IMR-90 (cell line): Measurements from ENCODE around the gene CRTAC1. TPM values are rescaled to one million over a fixed set of nuclear protein-coding genes. Genes with fewer than 3 reads are reported as not detected.

Source experiments
- ATAC-seq: fragments of 200-7000 bp; cut with Tn5 transposase; 2 replicates; pipeline ENCODE4 v1.9.1; 2020; ENCODE audit warnings: low read depth, mild to moderate bottlenecking, moderate library complexity
- BruUV-seq: library from RNA; stranded (reverse); fragments of 400-500 nt; replicated peaks from 2 replicates; lab custom pipeline; 2021; lab: Mats Ljungman, UMichigan
- CTCF ChIA-PET: fragments of 300-600 bp; formaldehyde crosslinking; extraction: SDS; loops from one replicate; lab custom pipeline; 2021; ENCODE audit warnings: antibody characterized with exemption; lab: Yijun Ruan, JAX
- POLR2A ChIA-PET: fragments of 300-600 bp; sonication (Branson Sonifier 250); formaldehyde crosslinking; loops from one replicate; lab custom pipeline; 2022; ENCODE audit warnings: antibody characterized with exemption; ENCODE audit not compliant: unreplicated experiment; lab: Charles Lee
- DNase-seq: peaks from one replicate; pipeline ENCODE4 v3.0.0; 2013
- H2AFZ ChIP-seq: replicated peaks from 2 replicates; pipeline ENCODE3; 2013; ENCODE audit warnings: low read length, mild to moderate bottlenecking; ENCODE audit not compliant: poor library complexity
- H2AK5ac ChIP-seq: 2 replicates; pipeline ENCODE4 v1.6.1; 2013; ENCODE audit warnings: low read depth, low read length, inconsistent platforms
- H2AK9ac ChIP-seq: replicated peaks from 2 replicates; pipeline ENCODE3; 2013; ENCODE audit warnings: mild to moderate bottlenecking, low read depth, low read length, moderate library complexity; ENCODE audit not compliant: poor library complexity
- H2BK120ac ChIP-seq: 2 replicates; pipeline ENCODE4 v1.6.1; 2013; ENCODE audit warnings: low read depth, low read length, inconsistent platforms
- H2BK15ac ChIP-seq: 3 replicates; pipeline ENCODE4 v1.6.1; 2013; ENCODE audit warnings: low read depth, low read length, inconsistent platforms
- H2BK20ac ChIP-seq: 2 replicates; pipeline ENCODE4 v1.6.1; 2013; ENCODE audit warnings: low read depth, mild to moderate bottlenecking, inconsistent platforms, low read length, moderate library complexity
- H2BK5ac ChIP-seq: 2 replicates; pipeline ENCODE4 v1.6.1; 2013; ENCODE audit warnings: mild to moderate bottlenecking, low read depth, low read length, inconsistent platforms; ENCODE audit not compliant: poor library complexity, severe bottlenecking
- H3K14ac ChIP-seq: replicated peaks from 2 replicates; pipeline ENCODE4 v1.6.1; 2013; ENCODE audit warnings: low read depth, low read length, inconsistent platforms
- H3K18ac ChIP-seq: 2 replicates; pipeline ENCODE4 v1.6.1; 2013; ENCODE audit warnings: low read depth, low read length, control low read depth
- H3K23ac ChIP-seq: 2 replicates; pipeline ENCODE4 v1.6.1; 2013; ENCODE audit warnings: low read depth, low read length, inconsistent platforms
- H3K27ac ChIP-seq: 2 replicates; pipeline ENCODE4 v1.5.1; 2013; ENCODE audit warnings: mild to moderate bottlenecking, control low read depth, low read length; ENCODE audit not compliant: insufficient read depth
- H3K27me3 ChIP-seq: 2 replicates; pipeline ENCODE4 v1.6.1; 2013; ENCODE audit warnings: low read length; ENCODE audit not compliant: control insufficient read depth, insufficient read depth
- H3K36me3 ChIP-seq: 2 replicates; pipeline ENCODE4 v1.6.1; 2013; ENCODE audit warnings: low read length, mixed read lengths; ENCODE audit not compliant: control insufficient read depth, insufficient read depth
- H3K4ac ChIP-seq: 2 replicates; pipeline ENCODE4 v1.6.1; 2013; ENCODE audit warnings: low read depth, low read length, inconsistent platforms
- H3K4me1 ChIP-seq: 2 replicates; pipeline ENCODE4 v1.6.1; 2013; ENCODE audit warnings: low read length, mixed read lengths; ENCODE audit not compliant: control insufficient read depth, insufficient read depth
- H3K4me2 ChIP-seq: 2 replicates; pipeline ENCODE4 v1.6.1; 2013; ENCODE audit warnings: low read depth, mild to moderate bottlenecking, control low read depth, low read length, moderate library complexity
- H3K4me3 ChIP-seq: 2 replicates; pipeline ENCODE4 v1.5.1; 2013; ENCODE audit warnings: low read depth, mild to moderate bottlenecking, control low read depth, low read length, moderate library complexity; ENCODE audit not compliant: insufficient read depth
- H3K56ac ChIP-seq: 2 replicates; pipeline ENCODE4 v1.6.1; 2013; ENCODE audit warnings: low read length, inconsistent platforms; ENCODE audit not compliant: insufficient read depth; ENCODE audit errors: extremely low read depth
- H3K79me1 ChIP-seq, 2 experiments: 2 replicates each; pipeline ENCODE4 v1.6.1; 2013; ENCODE audit warnings: low read length in 2 of 2, inconsistent platforms in 1 of 2, low read depth in 1 of 2
- H3K9ac ChIP-seq: 2 replicates; pipeline ENCODE4 v1.6.1; 2013; ENCODE audit warnings: low read depth, low read length, control low read depth
- H3K9me1 ChIP-seq: 2 replicates; pipeline ENCODE4 v1.6.1; 2013; ENCODE audit warnings: low read length, inconsistent platforms; ENCODE audit not compliant: insufficient read depth
- H3K9me3 ChIP-seq: 2 replicates; pipeline ENCODE4 v1.6.1; 2013; ENCODE audit warnings: low read length; ENCODE audit not compliant: control insufficient read depth, insufficient read depth
- H4K20me1 ChIP-seq: 2 replicates; pipeline ENCODE4 v1.6.1; 2013; ENCODE audit warnings: low read length, inconsistent platforms; ENCODE audit not compliant: insufficient read depth
- H4K5ac ChIP-seq: 2 replicates; pipeline ENCODE4 v1.6.1; 2013; ENCODE audit warnings: mild to moderate bottlenecking, low read depth, low read length, control low read depth
- H4K8ac ChIP-seq, 2 experiments: 2 replicates each; pipeline ENCODE4 v1.6.1; 2013; ENCODE audit warnings: low read depth in 2 of 2, low read length in 2 of 2, control low read depth in 1 of 2, inconsistent platforms in 1 of 2
- H4K91ac ChIP-seq: 2 replicates; pipeline ENCODE4 v1.6.1; 2013; ENCODE audit warnings: low read depth, low read length, inconsistent platforms; ENCODE audit not compliant: insufficient read depth
- BHLHE40 ChIP-seq: fragments of 150-350 bp; IDR thresholded peaks from 2 replicates; pipeline ENCODE4 v1.6.1; 2016; ENCODE audit warnings: mild to moderate bottlenecking, low read depth, low read length
- CEBPB ChIP-seq: IDR thresholded peaks from 2 replicates; pipeline ENCODE4 v1.6.1; 2012; ENCODE audit warnings: low read depth, low read length, improper control_type of control experiment
- CHD1 ChIP-seq: IDR thresholded peaks from 2 replicates; pipeline ENCODE4 v1.6.1; 2012; ENCODE audit warnings: low read depth, low read length, improper control_type of control experiment
- FOS ChIP-seq: fragments of 150-350 bp; IDR thresholded peaks from 2 replicates; pipeline ENCODE4 v1.6.1; 2016; ENCODE audit warnings: low read depth, low read length
- MAFK ChIP-seq: IDR thresholded peaks from 2 replicates; pipeline ENCODE4 v1.6.1; 2012; ENCODE audit warnings: low read depth, low read length, improper control_type of control experiment
- MAZ ChIP-seq: IDR thresholded peaks from 2 replicates; pipeline ENCODE4 v1.6.1; 2012; ENCODE audit warnings: low read depth, mild to moderate bottlenecking, low read length, improper control_type of control experiment, moderate library complexity, borderline replicate concordance
- MXI1 ChIP-seq: IDR thresholded peaks from 2 replicates; pipeline ENCODE4 v1.6.1; 2012; ENCODE audit warnings: low read depth, mild to moderate bottlenecking, low read length, moderate library complexity, borderline replicate concordance
- NFE2L2 ChIP-seq: fragments of 150-350 bp; IDR thresholded peaks from 2 replicates; pipeline ENCODE4 v1.6.1; 2016; ENCODE audit warnings: low read depth, mild to moderate bottlenecking, low read length
- POLR2A ChIP-seq: IDR thresholded peaks from 2 replicates; pipeline ENCODE4 v1.6.1; 2012; ENCODE audit warnings: mild to moderate bottlenecking, low read depth, low read length
- RAD21 ChIP-seq: IDR thresholded peaks from 2 replicates; pipeline ENCODE4 v1.6.1; 2012; ENCODE audit warnings: low read length, improper control_type of control experiment
- RFX5 ChIP-seq: IDR thresholded peaks from 2 replicates; pipeline ENCODE4 v1.8.0; 2012; ENCODE audit warnings: low read depth, mild to moderate bottlenecking, low read length, moderate library complexity
- SMC3 ChIP-seq: fragments of 150-350 bp; IDR thresholded peaks from 2 replicates; pipeline ENCODE4 v1.6.1; 2016; ENCODE audit warnings: low read depth, mild to moderate bottlenecking, antibody characterized with exemption, low read length, moderate library complexity
- WGBS, 2 experiments: methylation state at CpG; one replicate each; pipeline versions ENCODE4 v1.1.5 to v1.1.7; 2013; ENCODE audit warnings: missing lambda C conversion rate in 2 of 2; ENCODE audit not compliant: insufficient read length in 1 of 2; ENCODE audit errors: extremely low coverage in 2 of 2; 5-methylcytosine and 5-hydroxymethylcytosine counted together
- dilution Hi-C: fragments of 300-500 bp; cut with HindIII; formaldehyde crosslinking; loops from one replicate; pipeline ENCODE4 v1.14.3; 2018; ENCODE audit warnings: low sequenced_read_pairs; ENCODE audit not compliant: unreplicated experiment
- in situ Hi-C: fragments of 300-500 bp; cut with MboI; formaldehyde crosslinking; loops from 3 replicates; pipeline ENCODE4 v1.14.3; 2019; ENCODE audit warnings: low sequenced_read_pairs, inconsistent platforms, mixed read lengths
- intact Hi-C: fragments of 100-400 bp; cut with micrococcal nuclease; formaldehyde crosslinking; loops from 2 replicates; pipeline ENCODE4 v1.10.0; 2022
- polyA plus RNA-seq, 3 experiments: library from polyadenylated mRNA; depleted of rRNA; stranded (reverse); fragments of >200 nt; gene quantifications; 2 replicates each; pipeline ENCODE4 v1.2.3, GENCODE V29; 2012; ENCODE audit warnings: low replicate concordance in 1 of 3
- total RNA-seq: library from RNA; depleted of rRNA; stranded (reverse); fragments of >200 nt; gene quantifications from 2 replicates; pipeline ENCODE4 v1.2.3, GENCODE V29; 2012
- TF ChIP-seq, protein P1 (sequence below): fragments of 150-350 bp; IDR thresholded peaks from 2 replicates; pipeline ENCODE4 v1.6.1; 2017; ENCODE audit warnings: mild to moderate bottlenecking, antibody characterized with exemption, low read length, low read depth
- TF ChIP-seq, protein P2 (sequence below): conservative IDR thresholded peaks from 2 replicates; pipeline ENCODE4 v1.5.1; 2012; ENCODE audit warnings: mild to moderate bottlenecking, low read depth, low read length, improper control_type of control experiment

CRTAC1 gene
- total and polyA plus RNA-seq, 2 of the 4 experiments (the other 2 are of a cell fraction), result not detected

DNA sequence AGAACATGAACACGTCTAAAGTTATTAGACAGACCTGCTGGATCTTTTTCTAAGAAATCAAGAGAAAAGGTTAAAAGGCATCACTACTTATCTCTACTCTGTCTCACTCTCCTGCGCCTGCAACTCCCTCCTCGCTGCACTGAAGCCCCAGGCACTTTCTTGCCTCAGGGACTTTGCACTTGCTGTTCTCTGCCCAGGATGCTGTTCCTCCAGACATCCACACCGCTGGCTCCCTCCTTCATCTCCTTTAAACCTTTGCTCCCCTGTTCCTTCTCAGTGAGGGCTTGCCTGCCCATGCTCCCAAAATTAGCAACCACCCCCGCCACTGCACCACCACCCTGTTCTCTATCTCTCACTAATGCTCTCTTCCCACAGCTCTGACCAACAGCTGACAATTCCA is 93.4 kb downstream of the CRTAC1 start:
- H2BK20ac ChIP-seq, result no peak overlapping the region
- TF ChIP-seq POLR2A, result no peak
- TF ChIP-seq FOS, result no peak
- TF ChIP-seq CHD1, result no peak
- TF ChIP-seq BHLHE40, result no peak
- TF ChIP-seq CEBPB, result no peak
- TF ChIP-seq RAD21, result no peak
- TF ChIP-seq MAZ, result no peak
- TF ChIP-seq MXI1, result no peak
- TF ChIP-seq SMC3, result no peak
- TF ChIP-seq, protein P1, sequence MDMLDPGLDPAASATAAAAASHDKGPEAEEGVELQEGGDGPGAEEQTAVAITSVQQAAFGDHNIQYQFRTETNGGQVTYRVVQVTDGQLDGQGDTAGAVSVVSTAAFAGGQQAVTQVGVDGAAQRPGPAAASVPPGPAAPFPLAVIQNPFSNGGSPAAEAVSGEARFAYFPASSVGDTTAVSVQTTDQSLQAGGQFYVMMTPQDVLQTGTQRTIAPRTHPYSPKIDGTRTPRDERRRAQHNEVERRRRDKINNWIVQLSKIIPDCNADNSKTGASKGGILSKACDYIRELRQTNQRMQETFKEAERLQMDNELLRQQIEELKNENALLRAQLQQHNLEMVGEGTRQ, result no peak
- TF ChIP-seq, protein P2, sequence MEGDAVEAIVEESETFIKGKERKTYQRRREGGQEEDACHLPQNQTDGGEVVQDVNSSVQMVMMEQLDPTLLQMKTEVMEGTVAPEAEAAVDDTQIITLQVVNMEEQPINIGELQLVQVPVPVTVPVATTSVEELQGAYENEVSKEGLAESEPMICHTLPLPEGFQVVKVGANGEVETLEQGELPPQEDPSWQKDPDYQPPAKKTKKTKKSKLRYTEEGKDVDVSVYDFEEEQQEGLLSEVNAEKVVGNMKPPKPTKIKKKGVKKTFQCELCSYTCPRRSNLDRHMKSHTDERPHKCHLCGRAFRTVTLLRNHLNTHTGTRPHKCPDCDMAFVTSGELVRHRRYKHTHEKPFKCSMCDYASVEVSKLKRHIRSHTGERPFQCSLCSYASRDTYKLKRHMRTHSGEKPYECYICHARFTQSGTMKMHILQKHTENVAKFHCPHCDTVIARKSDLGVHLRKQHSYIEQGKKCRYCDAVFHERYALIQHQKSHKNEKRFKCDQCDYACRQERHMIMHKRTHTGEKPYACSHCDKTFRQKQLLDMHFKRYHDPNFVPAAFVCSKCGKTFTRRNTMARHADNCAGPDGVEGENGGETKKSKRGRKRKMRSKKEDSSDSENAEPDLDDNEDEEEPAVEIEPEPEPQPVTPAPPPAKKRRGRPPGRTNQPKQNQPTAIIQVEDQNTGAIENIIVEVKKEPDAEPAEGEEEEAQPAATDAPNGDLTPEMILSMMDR, result no peak
- TF ChIP-seq RFX5, result no peak
- no peak for TF ChIP-seq NFE2L2
- TF ChIP-seq MAFK, result no peak
- dilution Hi-C loops, result no loop called here
- no peak overlapping the region for H2AK5ac ChIP-seq
- ChIA-PET POLR2A (no interaction called here), CTCF (no interaction called here)
- no peak overlapping the region for H2BK5ac ChIP-seq
- DNase-seq (no peak), ATAC-seq (no peak)
- intact Hi-C loops, result no loop called here
- no peak overlapping the region for H2BK120ac ChIP-seq
- H4K20me1 ChIP-seq, result no peaks in the 10 kb centered on the region
- H3K9me3 ChIP-seq, result no peaks in the 10 kb centered on the region
- H3K4me3 ChIP-seq, result no peak overlapping the region
- H4K8ac ChIP-seq, result no peak overlapping the region
- no peak overlapping the region for H3K4ac ChIP-seq
- H2BK15ac ChIP-seq, result no peak overlapping the region
- in situ Hi-C loops, result no loop called here
- H3K56ac ChIP-seq, result no peak overlapping the region
- H3K9ac ChIP-seq, result no peak overlapping the region
- H3K27ac ChIP-seq, result no peak overlapping the region
- H3K27me3 ChIP-seq, result no peaks in the 10 kb centered on the region; the same call in 1 of the 2 replicates
- H3K4me1 ChIP-seq, result no peaks in the 10 kb centered on the region
- H2AK9ac ChIP-seq, result no peak overlapping the region
- H3K14ac ChIP-seq, result no peak overlapping the region
- H3K18ac ChIP-seq, result no peak overlapping the region
- H4K5ac ChIP-seq, result no peak overlapping the region
- H3K23ac ChIP-seq, result no peak overlapping the region
- 53% methylated on average over 3 of the region's 5 CpGs; no CpG with 5 or more reads in 1 of the 2 experiments for WGBS, 2 experiments
- H3K36me3 ChIP-seq, result no peaks in the 10 kb centered on the region
- H2AFZ ChIP-seq, result no peak overlapping the region
- no peaks in the 10 kb centered on the region for H3K9me1 ChIP-seq
- H4K91ac ChIP-seq, result no peak overlapping the region
- BruUV-seq, result no TSS peak
- no peaks in the 10 kb centered on the region for H3K79me1 ChIP-seq
- no peak overlapping the region for H3K4me2 ChIP-seq
